Chondrocyte (in vitro differentiated cells): Measurements from ENCODE around the gene CIAO3. TPM values are rescaled to one million over a fixed set of nuclear protein-coding genes. Genes with fewer than 3 reads are reported as not detected.
A peak's percentile ranks its signal among the peaks of the same experiment; 100 is the strongest.

Experiments
- DNase-seq: peaks from one replicate; pipeline ENCODE4 v3.0.0; 2021; ENCODE audit warnings: mixed read lengths, low spot score
- H3K27ac Mint-ChIP-seq: one replicate; pipeline ENCODE4 v1.8.0; 2021; ENCODE audit warnings: mild to moderate bottlenecking, moderate library complexity, mixed read lengths; ENCODE audit not compliant: unreplicated experiment
- H3K27me3 Mint-ChIP-seq: 2 replicates; pipeline ENCODE4 v1.8.0; 2021; ENCODE audit warnings: low read depth, mixed read lengths
- H3K36me3 Mint-ChIP-seq: 2 replicates; pipeline ENCODE4 v1.8.0; 2021; ENCODE audit warnings: low read depth, mixed read lengths
- H3K4me1 Mint-ChIP-seq: 2 replicates; pipeline ENCODE4 v1.8.0; 2021; ENCODE audit warnings: low read depth, mild to moderate bottlenecking, mixed read lengths
- H3K4me3 Mint-ChIP-seq: one replicate; pipeline ENCODE4 v1.8.0; 2021; ENCODE audit warnings: mild to moderate bottlenecking, moderate library complexity, mixed read lengths; ENCODE audit not compliant: unreplicated experiment
- H3K9me3 Mint-ChIP-seq: 2 replicates; pipeline ENCODE4 v1.8.0; 2021; ENCODE audit warnings: low read depth, mixed read lengths
- CTCF ChIP-seq: fragments of 200-600 bp; sonication (generic); IDR thresholded peaks from 2 replicates; pipeline ENCODE4 v1.5.0; 2021; ENCODE audit warnings: antibody characterized with exemption, mild to moderate bottlenecking, moderate library complexity
- total RNA-seq: library from RNA; stranded (reverse); gene quantifications from 3 replicates; pipeline ENCODE4 v1.2.1, GENCODE V29; 2021

CIAO3 gene
- total RNA-seq, 1 donor from 2014 or later: 22.1 TPM

- H3K4me3 Mint-ChIP-seq: peak overlapping the region; percentile 61
- H3K27me3 Mint-ChIP-seq: no peaks in the 10 kb centered on the region
- no peak for TF ChIP-seq CTCF
- H3K27ac Mint-ChIP-seq: no peak overlapping the region
- peaks cover 3% of the 10 kb centered on the region for H3K4me1 Mint-ChIP-seq
- H3K9me3 Mint-ChIP-seq: no peaks in the 10 kb centered on the region
- H3K36me3 Mint-ChIP-seq: no peaks in the 10 kb centered on the region
- no peak for DNase-seq
These were observed 13.4 kb downstream of the CIAO3 start for GRCh38 chr16:727291-727977.

DNA sequence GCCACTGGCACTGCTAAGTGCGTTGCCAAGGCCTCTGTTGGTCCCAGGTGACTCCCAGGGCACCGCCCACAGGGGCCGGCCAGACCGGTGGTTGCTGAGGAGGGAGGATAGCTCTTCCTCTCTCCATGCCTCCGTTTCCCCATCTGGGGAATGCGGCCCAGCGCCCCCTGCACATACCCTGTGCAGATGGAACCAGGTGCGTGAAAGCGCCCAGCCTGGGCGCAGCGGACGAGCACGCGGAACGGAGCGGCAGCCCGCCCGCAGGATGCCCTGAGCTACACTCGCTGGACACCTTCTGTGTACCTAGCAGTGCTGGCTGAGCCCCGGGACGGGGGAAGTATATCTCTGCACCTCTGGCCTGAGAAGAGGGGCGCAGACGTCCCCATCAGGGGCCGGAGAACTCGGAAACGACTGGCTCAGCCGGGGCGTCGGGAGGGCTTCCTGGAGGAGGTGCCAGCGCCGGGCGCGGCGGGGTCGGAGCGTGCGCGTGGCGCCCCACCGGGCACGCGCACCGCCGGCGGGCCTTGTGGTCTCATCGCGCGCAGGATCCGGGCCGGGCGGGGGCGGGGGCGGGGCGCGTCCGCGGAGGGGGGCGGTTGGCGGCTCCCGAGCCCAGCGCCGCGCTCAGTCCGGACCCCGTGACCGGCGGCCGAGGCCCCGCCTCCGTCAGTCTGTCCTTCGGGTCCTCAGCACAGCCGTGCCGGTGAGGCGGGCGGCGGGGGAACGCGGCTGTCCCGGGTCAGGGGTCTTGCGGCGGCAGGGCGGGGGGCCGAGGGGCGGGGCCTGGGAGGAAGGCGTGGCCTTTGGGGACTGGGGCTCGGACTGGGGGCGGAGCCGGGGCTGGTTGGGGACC, 14.1 kb downstream of the CIAO3 start, which contains the start of the genes CCDC78 and HAGHL:
Gene CCDC78 (minus strand): TSS at position 6 of the 853 bp plus-strand sequence. CDS start 76 bp downstream, outside the sequence.
Gene HAGHL (plus strand): TSS at position 669 of the 853 bp plus-strand sequence. CDS start 404 bp downstream, outside the sequence.
- H3K36me3 Mint-ChIP-seq: no peaks in the 10 kb centered on the region
- DNase-seq: no peak
- H3K4me3 Mint-ChIP-seq: peak within 1 kb of the TSS; percentile 64
- H3K27ac Mint-ChIP-seq: no peak within 1 kb of the TSS
- no peaks in the 10 kb centered on the region for H3K27me3 Mint-ChIP-seq
- peaks cover 3% of the 10 kb centered on the region for H3K4me1 Mint-ChIP-seq
- no peaks in the 10 kb centered on the region for H3K9me3 Mint-ChIP-seq
- TF ChIP-seq CTCF: no peak

DNA sequence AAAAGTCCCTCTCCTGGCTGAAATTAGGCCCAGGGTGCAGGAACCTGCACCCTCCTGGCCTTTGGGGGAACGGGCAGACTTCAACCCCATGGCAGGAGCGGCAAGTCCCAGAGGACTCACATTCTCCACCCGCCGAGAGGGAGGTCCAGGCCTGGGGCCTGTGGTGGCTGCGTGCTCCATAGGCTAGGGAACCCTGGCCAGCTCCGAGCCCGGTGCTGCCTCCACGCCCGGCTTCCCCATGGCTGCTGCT, 14.7 kb downstream of the CIAO3 start:
- no peak overlapping the region for H3K4me3 Mint-ChIP-seq
- no peaks in the 10 kb centered on the region for H3K27me3 Mint-ChIP-seq
- TF ChIP-seq CTCF: no peak
- no peaks in the 10 kb centered on the region for H3K36me3 Mint-ChIP-seq
- peaks cover 3% of the 10 kb centered on the region for H3K4me1 Mint-ChIP-seq
- no peaks in the 10 kb centered on the region for H3K9me3 Mint-ChIP-seq
- H3K27ac Mint-ChIP-seq: no peak overlapping the region
- no peak for DNase-seq

- DNase-seq: no peak
- no peak overlapping the region for H3K4me3 Mint-ChIP-seq
- H3K4me1 Mint-ChIP-seq: peaks cover 3% of the 10 kb centered on the region
- H3K9me3 Mint-ChIP-seq: no peaks in the 10 kb centered on the region
- H3K36me3 Mint-ChIP-seq: no peaks in the 10 kb centered on the region
- no peaks in the 10 kb centered on the region for H3K27me3 Mint-ChIP-seq
- H3K27ac Mint-ChIP-seq: no peak overlapping the region
- no peak for TF ChIP-seq CTCF
These were observed 15.2 kb downstream of the CIAO3 start for GRCh38 chr16:725463-726187.

GRCh38 chr16:725041-725376, 15.8 kb downstream of the CIAO3 start:
- Mint-ChIP-seq H3K36me3 (no peaks in the 10 kb centered on the region), H3K4me3 (no peak overlapping the region), H3K4me1 (peaks cover 8% of the 10 kb centered on the region), H3K9me3 (no peaks in the 10 kb centered on the region), H3K27ac (no peak overlapping the region), H3K27me3 (no peaks in the 10 kb centered on the region)
- TF ChIP-seq CTCF: no peak
- no peak for DNase-seq
